Activated CD4-positive, CD25-positive, alpha-beta regulatory T cell treated with anti-CD3 and anti-CD28 coated beads, Interleukin-2, amount 50 U/mL, for 16 hours (primary cell): ENCODE results near the gene STAT3.
"Not testable (repeated sequence)": the region's sequence is repeated elsewhere in the genome, so short reads cannot be mapped to it uniquely, and the experiment has no call there.

ENCODE experiments used
- DNase-seq: peaks from one replicate; pipeline ENCODE4 v3.0.0-alpha.2; 2020; ENCODE audit warnings: low read depth, low spot score

The STAT3 gene

DNA sequence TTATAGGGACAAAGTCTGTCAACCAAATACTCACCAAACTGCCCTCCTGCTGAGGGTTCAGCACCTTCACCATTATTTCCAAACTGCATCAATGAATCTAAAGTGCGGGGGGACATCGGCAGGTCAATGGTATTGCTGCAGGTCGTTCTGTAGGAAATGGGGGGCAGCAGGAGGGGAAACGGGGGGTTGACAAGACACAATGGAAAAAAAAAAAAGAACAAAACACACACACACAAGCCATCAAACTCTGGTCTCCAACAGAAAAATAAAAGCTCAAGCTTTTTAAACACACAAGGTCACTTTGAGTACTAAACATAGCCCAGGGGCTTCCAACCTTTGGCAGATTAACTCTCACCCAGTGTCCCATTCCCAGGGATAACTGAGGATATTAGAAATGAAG lies 71.5 kb downstream of the STAT3 start:
- DNase-seq = no peak

DNA sequence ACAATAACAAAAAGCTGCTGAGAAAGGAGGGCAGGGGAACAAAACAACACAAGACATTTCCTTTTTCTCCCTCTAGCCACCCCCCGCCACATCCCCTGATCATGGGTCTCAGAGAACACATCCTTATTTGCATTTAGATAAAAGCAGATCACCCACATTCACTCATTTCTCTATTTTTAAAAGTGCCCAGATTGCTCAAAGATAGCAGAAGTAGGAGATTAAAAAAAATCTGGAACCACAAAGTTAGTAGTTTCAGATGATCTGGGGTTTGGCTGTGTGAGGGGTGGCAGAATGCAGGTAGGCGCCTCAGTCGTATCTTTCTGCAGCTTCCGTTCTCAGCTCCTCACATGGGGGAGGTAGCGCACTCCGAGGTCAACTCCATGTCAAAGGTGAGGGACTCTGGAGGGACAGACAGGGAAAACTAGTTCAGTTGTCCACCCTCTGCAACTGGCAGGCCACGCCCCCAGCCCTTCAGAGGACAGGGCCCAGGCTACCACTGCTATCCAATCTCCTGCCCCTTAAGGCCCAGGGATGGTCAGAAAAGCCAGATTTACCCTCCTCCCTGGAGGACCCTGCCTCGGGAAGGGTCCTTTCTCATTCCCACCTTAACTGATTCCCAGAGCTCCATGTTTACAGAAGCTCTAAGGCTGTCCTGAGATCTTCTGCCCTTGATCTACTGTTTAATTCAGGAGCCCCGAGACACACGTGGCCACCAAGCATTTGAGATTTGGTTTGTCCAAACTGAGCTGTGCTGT lies 72.7 kb downstream of the STAT3 start:
- no peak for DNase-seq

DNA sequence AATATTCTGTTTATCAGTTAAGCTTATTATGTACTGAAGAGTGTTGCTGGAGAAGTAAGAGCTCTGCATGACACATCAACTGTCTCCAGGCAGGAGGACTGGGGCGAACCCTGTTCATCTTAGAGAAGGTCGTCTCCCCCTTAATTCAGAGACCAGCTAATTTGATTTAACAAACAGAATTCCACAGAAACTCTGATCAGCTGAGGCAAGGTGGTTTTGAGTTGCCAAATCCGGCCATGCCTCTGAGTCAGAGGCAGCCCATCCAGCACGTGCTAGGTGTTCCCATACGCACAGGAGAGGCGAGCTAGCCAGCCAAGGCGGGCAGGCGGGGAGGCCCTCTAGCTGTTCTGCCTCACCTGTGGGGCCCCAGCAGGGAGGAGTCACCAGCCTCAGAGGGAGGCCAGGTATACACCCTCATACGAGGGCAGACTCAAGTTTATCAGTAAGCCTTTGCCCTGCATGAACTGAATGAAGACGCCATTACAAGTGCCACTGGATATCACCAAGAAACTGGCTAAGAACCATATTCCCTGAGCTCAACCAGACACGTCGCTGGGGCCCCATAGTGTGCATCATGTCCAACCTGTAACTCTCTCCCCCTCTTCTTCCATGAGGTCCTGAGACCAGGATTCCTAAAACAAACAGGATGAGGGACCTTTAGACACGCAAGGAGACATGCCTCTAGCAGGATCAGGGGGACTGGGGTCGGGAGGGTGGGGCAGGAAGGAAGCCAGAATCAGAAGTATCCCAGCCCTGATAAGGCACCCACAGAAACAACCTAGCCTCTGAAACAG lies 74.3 kb downstream of the STAT3 start:
- DNase-seq = no peak

DNA sequence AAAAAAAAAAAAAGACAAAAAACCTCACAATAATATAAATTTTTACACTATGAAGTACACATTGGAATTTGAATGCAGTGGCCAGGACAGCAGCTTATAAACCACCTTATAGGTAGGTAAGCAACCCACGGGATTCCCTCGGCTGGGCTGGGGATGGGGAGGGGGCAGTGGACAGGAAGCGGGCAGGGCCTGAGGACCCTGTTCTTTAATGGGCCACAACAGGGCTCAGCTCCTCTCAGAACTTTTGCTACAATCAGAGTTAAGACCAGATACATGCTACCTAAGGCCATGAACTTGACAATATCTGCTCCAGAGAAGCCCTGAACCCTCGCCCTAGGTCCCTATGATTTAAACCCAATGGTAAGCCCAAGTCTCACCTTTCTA lies 74.9 kb downstream of the STAT3 start:
- DNase-seq = no peak

DNA sequence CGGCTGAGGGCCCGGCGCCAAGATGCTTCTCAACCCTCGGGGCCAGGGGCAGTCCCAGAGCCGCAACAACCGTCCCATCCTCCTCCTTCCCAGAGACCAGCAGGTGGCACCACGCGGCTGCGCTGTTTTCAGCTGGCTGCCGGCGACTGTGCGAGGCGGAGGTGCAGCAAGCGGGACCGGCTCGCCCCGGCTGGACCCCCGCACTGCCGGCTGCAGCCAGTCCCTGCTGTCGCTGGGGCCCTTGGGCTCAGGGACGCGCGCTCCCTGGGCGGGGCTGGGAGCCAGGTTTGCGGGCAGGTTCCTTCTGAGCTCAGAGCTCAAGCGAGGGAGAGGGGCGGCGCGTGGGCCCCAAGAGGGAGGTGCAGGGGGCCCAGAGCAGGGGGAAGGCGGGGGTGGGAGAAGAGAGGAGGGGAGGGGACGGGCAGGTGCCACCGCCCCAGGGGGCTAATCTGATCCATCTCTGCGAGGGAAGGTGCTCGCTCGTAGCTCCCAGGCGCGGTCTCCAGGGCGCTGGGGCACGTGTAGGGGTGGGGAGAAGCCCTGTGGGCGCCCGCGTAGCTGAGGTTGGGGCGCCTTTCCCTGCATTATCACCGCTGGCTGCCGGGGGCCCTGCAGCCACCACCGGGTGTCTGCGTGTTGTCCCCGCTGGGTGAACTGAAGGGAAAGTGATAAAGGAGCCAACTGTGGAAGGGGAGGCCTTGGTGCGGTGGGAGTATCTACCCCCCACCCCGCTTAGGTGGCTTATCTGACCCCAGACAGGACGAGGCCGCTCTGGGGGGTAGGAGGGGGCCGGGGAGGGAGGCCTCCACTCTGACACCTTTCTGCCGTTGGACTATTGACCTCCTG lies 75.7 kb downstream of the STAT3 start:
- DNase-seq = peak; percentile 49

DNA sequence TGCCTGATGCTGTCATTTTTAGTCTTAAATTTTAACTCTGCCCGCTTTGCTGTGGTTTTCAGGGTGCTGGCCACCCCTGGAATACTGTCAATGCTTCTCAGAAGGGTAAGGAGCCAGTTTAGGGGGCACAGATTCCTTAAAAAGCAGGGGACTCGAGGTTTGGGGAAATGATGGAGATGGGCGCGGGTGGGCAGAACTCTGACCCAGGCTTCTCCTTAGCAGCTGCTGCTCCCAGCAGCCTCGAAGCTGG lies 76.3 kb downstream of the STAT3 start:
- no peak for DNase-seq

DNA sequence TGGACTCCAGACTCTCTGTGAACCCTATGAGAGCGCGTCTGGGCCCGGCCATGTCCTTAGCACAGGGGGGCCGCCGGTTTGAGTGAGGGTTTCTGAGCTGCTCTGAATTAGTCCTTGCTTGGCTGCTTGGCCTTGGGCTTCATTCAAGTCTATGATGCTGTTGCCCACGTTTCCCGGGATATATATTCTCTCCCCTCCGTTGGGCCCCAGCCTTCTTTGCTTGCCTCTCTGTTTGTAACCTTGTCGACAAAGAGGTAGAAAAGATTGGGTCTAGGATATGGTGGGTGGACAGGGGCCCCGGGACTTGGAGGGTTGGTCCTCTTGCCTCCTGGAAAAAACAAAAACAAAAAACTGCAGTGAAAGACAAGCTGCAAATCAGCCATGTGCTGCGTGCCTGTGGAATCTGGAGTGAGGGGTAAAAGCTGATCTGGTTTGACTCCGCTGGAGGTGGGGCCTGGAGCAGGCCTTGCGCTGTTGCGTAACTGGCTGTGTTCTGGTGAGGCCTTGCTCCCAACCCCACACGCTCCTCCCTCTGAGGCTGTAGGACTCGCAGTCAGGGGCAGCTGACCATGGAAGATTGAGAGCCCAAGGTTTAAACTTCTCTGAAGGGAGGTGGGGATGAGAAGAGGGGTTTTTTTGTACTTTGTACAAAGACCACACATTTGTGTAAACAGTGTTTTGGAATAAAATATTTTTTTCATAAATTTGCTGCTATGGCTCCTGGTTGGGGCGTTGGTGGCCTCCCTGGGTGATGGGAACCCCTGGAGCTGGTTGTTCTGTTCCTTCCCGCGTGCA lies 76.8 kb downstream of the STAT3 start:
- DNase-seq = no peak

DNA sequence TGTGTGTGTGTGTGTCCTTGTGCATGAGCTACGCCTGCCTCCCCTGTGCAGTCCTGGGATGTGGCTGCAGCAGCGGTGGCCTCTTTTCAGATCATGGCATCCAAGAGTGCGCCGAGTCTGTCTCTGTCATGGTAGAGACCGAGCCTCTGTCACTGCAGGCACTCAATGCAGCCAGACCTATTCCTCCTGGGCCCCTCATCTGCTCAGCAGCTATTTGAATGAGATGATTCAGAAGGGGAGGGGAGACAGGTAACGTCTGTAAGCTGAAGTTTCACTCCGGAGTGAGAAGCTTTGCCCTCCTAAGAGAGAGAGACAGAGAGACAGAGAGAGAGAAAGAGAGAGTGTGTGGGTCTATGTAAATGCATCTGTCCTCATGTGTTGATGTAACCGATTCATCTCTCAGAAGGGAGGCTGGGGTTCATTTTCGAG lies 77.4 kb downstream of the STAT3 start:
- DNase-seq = no peak

DNA sequence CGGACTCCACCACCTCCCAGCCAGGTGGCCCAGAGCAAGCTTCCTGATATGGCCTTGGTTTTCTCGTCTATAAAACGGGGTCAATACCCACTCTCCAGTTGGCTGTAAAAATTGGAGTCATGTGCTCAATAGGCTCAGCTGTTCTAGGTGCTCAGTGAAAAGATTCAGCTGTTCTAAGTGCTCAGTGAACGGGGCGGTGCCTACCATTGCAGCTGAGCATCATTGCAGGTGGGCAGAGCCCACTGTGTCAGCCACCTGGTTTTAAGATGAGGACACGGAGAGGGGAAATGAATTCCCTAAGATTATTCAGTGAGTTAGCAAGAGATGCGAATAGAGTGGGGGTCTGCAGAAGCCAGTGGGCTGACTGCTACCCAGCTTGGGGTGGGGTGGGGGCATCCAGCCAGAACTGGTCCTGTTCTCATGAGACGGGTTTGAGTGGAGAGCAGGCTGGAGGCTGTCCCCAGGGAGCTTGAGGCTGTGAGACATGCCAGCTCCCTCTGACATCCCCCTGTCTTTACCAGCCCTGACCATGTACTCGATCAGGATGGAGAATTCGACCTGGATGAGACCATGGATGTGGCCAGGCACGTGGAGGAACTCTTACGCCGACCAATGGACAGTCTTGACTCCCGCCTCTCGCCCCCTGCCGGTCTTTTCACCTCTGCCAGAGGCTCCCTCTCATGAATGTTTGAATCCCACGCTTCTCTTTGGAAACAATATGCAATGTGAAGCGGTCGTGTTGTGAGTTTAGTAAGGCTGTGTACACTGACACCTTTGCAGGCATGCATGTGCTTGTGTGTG lies 78.1 kb downstream of the STAT3 start:
- no peak for DNase-seq

DNA sequence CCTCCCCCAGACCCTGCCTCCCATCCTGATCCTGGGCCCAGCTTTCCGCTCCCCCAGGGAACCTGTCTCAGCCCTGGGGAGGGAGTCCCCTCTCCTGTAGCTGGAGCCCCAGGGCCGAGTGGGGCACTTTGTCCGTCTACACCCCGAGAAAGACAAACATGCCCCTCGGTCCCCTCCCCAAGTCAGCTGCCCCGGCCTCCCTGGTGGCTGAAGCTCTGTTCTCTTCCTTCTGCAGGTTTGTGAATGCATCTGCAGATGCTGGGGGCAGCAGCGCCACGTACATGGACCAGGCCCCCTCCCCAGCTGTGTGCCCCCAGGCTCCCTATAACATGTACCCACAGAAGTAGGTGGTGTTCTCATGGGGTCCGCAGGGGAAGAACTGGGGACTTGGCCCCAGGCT lies 79.1 kb downstream of the STAT3 start:
- no peak for DNase-seq

DNA sequence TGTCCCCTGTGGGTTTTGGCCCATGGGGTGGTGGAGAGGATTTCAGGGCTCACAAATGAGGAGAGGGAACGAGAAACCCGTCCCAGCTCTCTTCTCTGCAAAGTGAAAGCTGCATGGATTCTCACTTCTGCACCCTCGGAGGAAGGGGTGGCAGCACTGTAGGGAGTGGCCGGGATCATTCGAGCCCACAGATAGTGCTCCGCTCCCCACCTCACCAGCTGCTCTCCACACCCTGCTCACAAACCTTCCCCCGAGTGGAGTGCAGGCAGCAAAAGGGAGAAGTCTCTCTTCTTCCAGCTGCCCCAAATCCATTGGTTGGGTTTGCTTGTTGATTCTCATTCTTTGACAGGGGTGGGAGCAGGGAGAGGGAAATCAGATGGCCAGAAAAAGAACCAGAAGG lies 79.8 kb downstream of the STAT3 start:
- DNase-seq = no peak

DNA sequence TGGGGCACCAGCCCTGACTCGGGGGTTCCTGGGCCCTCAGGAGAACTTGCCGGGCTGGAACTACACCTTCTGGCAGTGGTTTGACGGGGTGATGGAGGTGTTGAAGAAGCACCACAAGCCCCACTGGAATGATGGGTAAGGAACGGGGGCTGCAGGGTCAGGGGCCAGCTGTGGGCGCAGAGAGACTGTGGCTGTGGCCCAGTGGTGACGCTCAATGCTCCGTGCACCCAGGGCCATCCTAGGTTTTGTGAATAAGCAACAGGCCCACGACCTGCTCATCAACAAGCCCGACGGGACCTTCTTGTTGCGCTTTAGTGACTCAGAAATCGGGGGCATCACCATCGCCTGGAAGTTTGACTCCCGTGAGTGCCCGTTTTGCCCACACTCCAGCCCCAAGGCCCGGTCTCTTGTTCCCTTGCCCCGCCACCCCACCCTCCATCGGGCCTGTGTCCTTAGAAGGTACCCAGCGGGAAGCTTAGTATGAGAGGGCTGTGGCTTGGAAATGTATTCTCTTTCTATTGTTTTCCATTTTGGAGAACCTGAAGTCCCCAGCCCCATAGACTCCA lies 80.8 kb downstream of the STAT3 start:
- no peak for DNase-seq

DNA sequence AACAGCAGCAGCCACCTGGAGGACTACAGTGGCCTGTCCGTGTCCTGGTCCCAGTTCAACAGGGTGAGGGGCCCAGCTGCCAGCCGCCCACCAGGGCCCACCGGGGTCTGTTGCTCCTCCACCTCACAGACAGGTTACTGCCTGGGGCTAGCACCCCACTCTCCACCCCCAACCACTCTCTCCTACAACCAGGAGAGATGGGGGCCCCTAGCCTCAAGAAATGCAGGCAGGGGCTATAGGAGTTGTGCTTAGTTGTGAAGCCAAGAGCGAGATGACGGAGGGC lies 81.9 kb downstream of the STAT3 start:
- DNase-seq = no peak

DNA sequence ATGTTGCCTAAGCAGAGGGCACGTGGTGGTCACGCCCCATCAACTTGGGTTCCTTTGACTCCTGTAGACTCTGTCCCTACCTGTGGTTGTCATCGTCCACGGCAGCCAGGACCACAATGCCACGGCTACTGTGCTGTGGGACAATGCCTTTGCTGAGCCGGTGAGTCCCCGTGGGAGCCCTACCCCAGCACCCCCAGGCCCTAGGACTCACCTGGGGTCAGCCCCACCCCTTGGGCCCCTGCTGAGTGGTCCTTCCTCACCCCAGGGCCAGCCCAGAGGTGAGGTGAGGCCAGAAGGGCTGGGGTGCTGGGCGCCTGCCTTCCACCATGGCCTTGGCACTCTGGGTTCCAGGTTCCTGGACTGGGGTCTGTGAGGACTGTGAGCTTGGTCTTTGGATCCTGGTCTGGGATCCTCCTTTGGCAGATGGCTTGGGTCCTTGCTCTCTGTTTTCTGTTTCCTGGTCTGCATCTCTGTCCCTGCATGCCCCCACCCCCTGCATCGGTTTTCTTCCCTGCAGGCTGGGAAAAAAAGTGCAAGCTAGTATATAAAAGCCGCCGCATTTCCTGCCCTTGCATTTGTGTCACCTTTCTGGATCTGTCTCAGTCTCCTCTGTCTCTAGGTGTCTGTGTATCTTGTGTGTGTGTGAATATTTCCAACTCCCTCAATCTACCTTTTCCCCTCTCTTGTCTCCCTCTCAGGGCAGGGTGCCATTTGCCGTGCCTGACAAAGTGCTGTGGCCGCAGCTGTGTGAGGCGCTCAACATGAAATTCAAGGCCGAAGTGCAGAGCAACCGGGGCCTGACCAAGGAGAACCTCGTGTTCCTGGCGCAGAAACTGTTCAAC lies 82.5 kb downstream of the STAT3 start:
- DNase-seq = no peak

DNA sequence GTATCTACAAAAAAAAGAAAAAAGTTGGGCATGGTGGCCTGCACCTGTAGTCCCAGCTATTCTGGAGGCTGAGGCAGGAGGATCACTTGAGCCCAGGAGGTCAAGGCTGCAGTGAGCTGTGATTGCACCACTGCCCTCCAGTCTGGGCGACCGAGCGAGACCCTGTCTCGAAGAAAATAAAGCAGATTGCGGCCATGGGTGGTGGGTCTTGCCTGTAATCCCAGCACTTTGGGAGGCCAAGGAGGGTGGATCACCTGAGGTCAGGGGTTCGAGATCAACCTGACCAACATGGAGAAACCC lies 83.3 kb downstream of the STAT3 start:
- DNase-seq = not testable (repeated sequence)

DNA sequence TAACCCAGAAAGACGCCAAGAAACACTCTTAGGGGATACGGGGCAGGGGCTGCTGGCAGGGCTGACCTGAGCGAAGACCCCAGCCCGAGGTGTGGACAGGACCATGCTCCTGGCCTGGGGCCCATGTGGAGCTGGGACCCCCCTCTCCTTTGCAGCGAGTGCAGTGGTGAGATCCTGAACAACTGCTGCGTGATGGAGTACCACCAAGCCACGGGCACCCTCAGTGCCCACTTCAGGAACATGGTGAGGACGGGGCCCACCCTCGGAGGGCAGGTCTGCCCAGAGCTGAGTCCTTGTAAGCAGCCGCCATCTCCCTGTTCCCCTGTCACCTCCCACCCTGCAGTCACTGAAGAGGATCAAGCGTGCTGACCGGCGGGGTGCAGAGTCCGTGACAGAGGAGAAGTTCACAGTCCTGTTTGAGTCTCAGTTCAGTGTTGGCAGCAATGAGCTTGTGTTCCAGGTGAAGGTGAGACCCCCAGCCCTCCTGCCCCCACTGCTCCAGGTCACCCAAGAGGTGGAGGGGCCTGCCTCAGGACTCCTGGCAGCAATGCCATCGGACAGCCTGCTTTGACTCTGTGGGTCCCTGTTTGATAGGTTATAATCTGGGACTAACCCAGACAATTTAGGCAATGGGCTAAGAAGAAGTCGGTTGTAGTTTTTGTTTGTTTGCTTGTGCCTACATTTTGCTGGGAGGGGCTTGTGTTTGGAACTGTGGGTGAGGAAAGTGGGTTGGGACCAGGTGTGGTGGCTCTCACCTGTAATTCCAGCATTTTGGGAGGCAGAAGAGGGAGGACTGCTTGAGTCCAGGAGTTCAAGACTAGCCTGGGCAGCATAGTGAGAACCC lies 83.8 kb downstream of the STAT3 start:
- DNase-seq = no peak

DNA sequence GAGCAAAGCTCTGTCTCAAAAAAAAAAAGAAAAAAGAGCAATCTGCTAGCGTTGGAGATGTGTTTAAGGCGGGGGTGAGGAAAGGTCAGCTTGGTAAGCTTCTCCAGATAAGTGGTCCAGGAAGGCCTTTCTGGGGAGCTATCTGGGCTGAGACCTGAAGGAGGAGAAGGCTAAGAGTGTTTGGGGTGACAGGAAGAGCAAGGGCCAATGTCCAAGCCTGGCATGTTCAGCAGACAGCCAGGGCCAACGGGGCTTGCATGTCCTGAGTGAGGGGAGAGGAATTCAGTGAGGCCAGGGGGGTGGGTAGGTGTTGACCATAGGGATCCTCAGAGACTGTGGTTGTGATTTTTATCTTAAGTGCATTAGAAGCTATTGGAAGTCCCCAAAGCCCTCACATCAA lies 84.5 kb downstream of the STAT3 start:
- DNase-seq = no peak

DNA sequence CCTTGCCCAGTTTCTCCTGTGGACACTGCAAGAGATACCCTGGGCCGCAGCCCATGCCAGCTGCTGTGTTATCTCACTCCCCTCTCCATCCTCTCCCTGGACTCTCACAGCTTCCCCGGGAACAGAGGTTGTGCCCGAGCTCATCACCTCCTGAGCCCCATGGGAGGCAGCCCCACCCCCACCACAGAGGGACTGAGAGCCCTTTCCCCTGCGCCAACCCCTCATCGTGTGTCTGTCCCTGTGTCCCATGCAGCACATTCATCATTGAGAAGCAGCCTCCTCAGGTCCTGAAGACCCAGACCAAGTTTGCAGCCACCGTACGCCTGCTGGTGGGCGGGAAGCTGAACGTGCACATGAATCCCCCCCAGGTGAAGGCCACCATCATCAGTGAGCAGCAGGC lies 87.2 kb downstream of the STAT3 start:
- DNase-seq = no peak

DNA sequence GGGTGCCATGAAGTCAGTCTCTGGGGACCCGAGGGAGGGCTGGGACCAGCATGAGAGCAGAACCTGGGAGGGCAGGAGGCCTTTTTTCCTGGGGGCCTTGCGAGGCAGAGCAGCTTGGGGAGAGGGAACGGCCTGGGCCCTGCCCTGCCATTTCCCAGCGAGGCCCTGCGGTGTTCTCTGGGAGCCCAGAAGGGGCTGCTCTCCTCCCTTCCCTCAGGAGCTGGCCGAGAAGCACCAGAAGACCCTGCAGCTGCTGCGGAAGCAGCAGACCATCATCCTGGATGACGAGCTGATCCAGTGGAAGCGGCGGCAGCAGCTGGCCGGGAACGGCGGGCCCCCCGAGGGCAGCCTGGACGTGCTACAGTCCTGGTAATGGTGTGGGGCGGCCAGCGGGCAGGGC lies 88.3 kb downstream of the STAT3 start:
- not testable (repeated sequence) for DNase-seq
